Panc1 (cell line): Measurements from ENCODE around the gene DDAH1. TPM values are rescaled to one million over a fixed set of nuclear protein-coding genes. Genes with fewer than 3 reads are reported as not detected.
A peak's percentile ranks its signal among the peaks of the same experiment; 100 is the strongest.

Source experiments
- ATAC-seq: fragments of 200-7000 bp; cut with Tn5 transposase; 2 replicates; pipeline ENCODE4 v1.9.1; 2020; ENCODE audit warnings: mild to moderate bottlenecking, moderate library complexity
- BruUV-seq: library from RNA; stranded (reverse); fragments of 400-500 nt; replicated peaks from 2 replicates; lab custom pipeline; 2021; lab: Mats Ljungman, UMichigan
- CTCF ChIA-PET: fragments of 300-600 bp; sonication (Branson Sonifier 250); formaldehyde crosslinking; loops from one replicate; lab custom pipeline; 2022; ENCODE audit warnings: antibody characterized with exemption; lab: Charles Lee
- POLR2A ChIA-PET: fragments of 300-600 bp; sonication (Branson Sonifier 250); formaldehyde crosslinking; loops from one replicate; lab custom pipeline; 2022; ENCODE audit warnings: antibody characterized with exemption; lab: Charles Lee
- DNase-seq: peaks from one replicate; pipeline ENCODE4 v3.0.0-alpha.2; 2010; ENCODE audit warnings: low read depth, low spot score
- H3K27ac ChIP-seq: 2 replicates; pipeline ENCODE4 v1.5.1; 2011; ENCODE audit warnings: mild to moderate bottlenecking, low read length, inconsistent platforms
- H3K27me3 ChIP-seq: fragments of 200-500 bp; sonication (Bioruptor generic); 2 replicates; pipeline ENCODE4 v1.6.0; 2014; ENCODE audit warnings: low read length, inconsistent platforms; ENCODE audit not compliant: control insufficient read depth, insufficient read depth
- H3K36me3 ChIP-seq: fragments of 200-500 bp; sonication (Bioruptor generic); 2 replicates; pipeline ENCODE4 v1.5.1; 2014; ENCODE audit warnings: inconsistent platforms, mild to moderate bottlenecking, low read length, moderate library complexity; ENCODE audit not compliant: control insufficient read depth, insufficient read depth
- H3K4me1 ChIP-seq: 2 replicates; pipeline ENCODE4 v1.5.1; 2011; ENCODE audit warnings: inconsistent platforms, mild to moderate bottlenecking, low read length, moderate library complexity; ENCODE audit not compliant: control insufficient read depth, insufficient read depth
- H3K4me3 ChIP-seq, 2 experiments: 2 replicates each; pipeline ENCODE4 v1.5.1; 2011 to 2012; ENCODE audit warnings: low read depth in 2 of 2, low read length in 2 of 2, mild to moderate bottlenecking in 2 of 2, inconsistent platforms in 1 of 2, moderate library complexity in 1 of 2
- H3K9me3 ChIP-seq: fragments of 200-500 bp; sonication (Bioruptor generic); 2 replicates; pipeline ENCODE4 v1.5.1; 2014; ENCODE audit warnings: low read depth, mild to moderate bottlenecking, inconsistent platforms, low read length, moderate library complexity; ENCODE audit not compliant: control insufficient read depth, insufficient read depth
- POLR2AphosphoS5 ChIP-seq: IDR thresholded peaks from 2 replicates; pipeline ENCODE4 v1.6.1; 2012; ENCODE audit warnings: mild to moderate bottlenecking, low read depth, low read length, moderate library complexity
- REST ChIP-seq, 2 experiments: IDR thresholded peaks; 2 replicates each; pipeline ENCODE4 v1.6.1; 2011 to 2012; ENCODE audit warnings: low read depth in 2 of 2, control low read depth in 1 of 2, low read length in 1 of 2, mild to moderate bottlenecking in 1 of 2, moderate library complexity in 1 of 2; ENCODE audit not compliant: insufficient read depth in 1 of 2
- SIN3A ChIP-seq: IDR thresholded peaks from 2 replicates; pipeline ENCODE4 v1.6.1; 2012; ENCODE audit warnings: low read depth, mild to moderate bottlenecking, low read length, moderate library complexity, borderline replicate concordance; ENCODE audit not compliant: insufficient read depth
- TCF7L2 ChIP-seq: IDR thresholded peaks from 2 replicates; pipeline ENCODE4 v1.6.1; 2011; ENCODE audit warnings: mild to moderate bottlenecking, low read depth, low read length, inconsistent platforms
- in situ Hi-C: cut with HindIII; loops from 2 replicates; pipeline ENCODE4 v1.10.0; 2016; ENCODE audit warnings: low sequenced_read_pairs, low pct_unique_long_range_greater_than_20kb
- intact Hi-C: fragments of 100-400 bp; cut with micrococcal nuclease; formaldehyde crosslinking; loops from one replicate; pipeline ENCODE4 v1.10.0; 2022; ENCODE audit not compliant: unreplicated experiment
- total RNA-seq: library from RNA; stranded (reverse); gene quantifications from one replicate; pipeline ENCODE4 v1.2.1, GENCODE V29; 2021; ENCODE audit not compliant: unreplicated experiment
- TF ChIP-seq, protein P1 (sequence below): fragments of 450-650 bp; IDR thresholded peaks from 2 replicates; pipeline ENCODE4 v1.5.1; 2017; ENCODE audit warnings: mild to moderate bottlenecking

The DDAH1 gene
- total RNA-seq, 1 experiment from 2014 or later: 85.4 TPM

DNA sequence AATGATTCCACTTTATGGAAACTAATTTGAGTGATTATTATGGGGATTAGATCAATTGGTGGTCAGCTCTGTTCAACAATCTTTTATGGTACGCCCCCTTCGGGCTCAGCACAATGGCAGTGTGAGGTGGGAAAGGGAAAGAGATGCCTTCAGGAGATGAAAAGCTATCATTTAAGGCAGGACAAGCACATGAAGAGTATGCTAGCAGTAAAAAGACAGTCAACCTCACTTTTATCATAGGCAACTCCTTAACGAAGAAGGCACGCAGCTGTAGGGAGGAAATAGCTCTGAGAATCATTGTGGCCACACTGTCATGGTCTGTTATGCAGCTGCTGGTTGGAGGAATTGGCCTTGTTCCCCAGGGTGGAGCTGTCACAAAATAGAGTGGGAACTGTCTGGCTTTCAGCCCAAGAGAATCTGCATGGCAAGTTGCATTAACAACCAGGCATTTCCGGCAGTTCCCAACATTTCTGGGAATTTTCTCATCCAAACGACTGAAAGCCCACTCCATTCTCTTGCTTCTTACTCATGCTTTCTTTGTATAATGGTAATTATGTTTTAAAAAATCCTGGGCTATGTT lies 134.2 kb downstream of the DDAH1 start:
- H3K4me3 ChIP-seq: no peak overlapping the region
- DNase-seq (no peak), ATAC-seq (no peak)
- H3K4me1 ChIP-seq: peaks cover 42% of the 10 kb centered on the region
- in situ Hi-C loops: no loop called here
- H3K9me3 ChIP-seq: peaks cover 21% of the 10 kb centered on the region; the same call in 1 of the 2 replicates
- peak overlapping the region; percentile 80 for H3K27ac ChIP-seq
- BruUV-seq: no TSS peak
- TF ChIP-seq REST (IDR thresholded peaks at IDR 0.05; ENCODE audit: insufficient read depth in 1 of 2, low read depth in 2 of 2, low read length in 1 of 2) (no peak), SIN3A (no peak), POLR2AphosphoS5 (no peak), TCF7L2 (no peak)
- TF ChIP-seq, protein P1, sequence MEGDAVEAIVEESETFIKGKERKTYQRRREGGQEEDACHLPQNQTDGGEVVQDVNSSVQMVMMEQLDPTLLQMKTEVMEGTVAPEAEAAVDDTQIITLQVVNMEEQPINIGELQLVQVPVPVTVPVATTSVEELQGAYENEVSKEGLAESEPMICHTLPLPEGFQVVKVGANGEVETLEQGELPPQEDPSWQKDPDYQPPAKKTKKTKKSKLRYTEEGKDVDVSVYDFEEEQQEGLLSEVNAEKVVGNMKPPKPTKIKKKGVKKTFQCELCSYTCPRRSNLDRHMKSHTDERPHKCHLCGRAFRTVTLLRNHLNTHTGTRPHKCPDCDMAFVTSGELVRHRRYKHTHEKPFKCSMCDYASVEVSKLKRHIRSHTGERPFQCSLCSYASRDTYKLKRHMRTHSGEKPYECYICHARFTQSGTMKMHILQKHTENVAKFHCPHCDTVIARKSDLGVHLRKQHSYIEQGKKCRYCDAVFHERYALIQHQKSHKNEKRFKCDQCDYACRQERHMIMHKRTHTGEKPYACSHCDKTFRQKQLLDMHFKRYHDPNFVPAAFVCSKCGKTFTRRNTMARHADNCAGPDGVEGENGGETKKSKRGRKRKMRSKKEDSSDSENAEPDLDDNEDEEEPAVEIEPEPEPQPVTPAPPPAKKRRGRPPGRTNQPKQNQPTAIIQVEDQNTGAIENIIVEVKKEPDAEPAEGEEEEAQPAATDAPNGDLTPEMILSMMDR: no peak
- ChIA-PET CTCF (no interaction called here), POLR2A (no interaction called here)
- H3K27me3 ChIP-seq: no peaks in the 10 kb centered on the region
- intact Hi-C loops: no loop called here
- no peaks in the 10 kb centered on the region for H3K36me3 ChIP-seq

DNA sequence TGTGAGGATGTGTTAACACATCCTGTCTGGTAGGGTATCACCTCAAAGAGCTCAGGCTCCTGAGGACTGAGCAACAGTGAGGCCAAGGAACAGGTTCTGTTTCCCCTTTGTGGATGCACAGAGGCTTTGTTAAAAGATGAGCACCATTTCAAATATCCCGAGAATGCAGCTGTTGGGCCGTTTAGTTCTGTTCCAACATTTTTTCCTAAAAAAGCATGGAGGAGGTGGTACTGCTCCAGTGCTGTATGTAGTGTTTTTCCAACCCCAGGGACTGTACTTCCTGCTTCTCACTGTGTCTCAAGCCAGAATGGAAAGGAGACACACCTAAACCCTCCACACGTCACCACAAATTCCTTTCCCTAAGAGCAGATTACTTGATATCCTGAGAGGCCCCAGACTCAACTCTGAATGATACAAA lies 134.7 kb downstream of the DDAH1 start:
- ChIA-PET POLR2A (interaction anchor here (1.1 to 1.4 kb wide), 3 partner anchors 8 to 246 kb away, joined by 3 to 4 read pairs (median 4); no protein-coding TSS in a partner anchor), CTCF (no interaction called here)
- DNase-seq (no peak), ATAC-seq (no peak; the same call in 1 of the 2 replicates)
- TF ChIP-seq TCF7L2 (no peak), REST (IDR thresholded peaks at IDR 0.05; ENCODE audit: insufficient read depth in 1 of 2, low read depth in 2 of 2, low read length in 1 of 2) (no peak)
- BruUV-seq: no TSS peak
- Histone ChIP-seq H3K4me3 (no peak overlapping the region), H3K36me3 (no peaks in the 10 kb centered on the region), H3K27ac (peak overlapping the region; percentile 80), H3K9me3 (peaks cover 21% of the 10 kb centered on the region; the same call in 1 of the 2 replicates), H3K4me1 (peaks cover 43% of the 10 kb centered on the region), H3K27me3 (no peaks in the 10 kb centered on the region)
- in situ Hi-C loops (no loop called here), intact Hi-C loops (no loop called here)
